Measurements from ENCODE around the gene ARHGAP32.
"Not testable (repeated sequence)": the region's sequence is repeated elsewhere in the genome, so short reads cannot be mapped to it uniquely, and the experiment has no call there.

GRCh38 chr11:128999165-128999564 lies 193.0 kb downstream of the ARHGAP32 start:
- not testable (repeated sequence) for TF ChIP-seq CTCF, POLR2AphosphoS5 (IDR thresholded peaks at IDR 0.05)
